OCI-LY1 (cell line): Measurements from ENCODE around the gene IL6R.
A peak's percentile ranks its signal among the peaks of the same experiment; 100 is the strongest.

Experiments
- H2AFZ ChIP-seq: fragments of 200-600 bp; sonication (generic), shearing (Covaris generic); 2 replicates; pipeline ENCODE4 v1.6.0; 2014; ENCODE audit warnings: antibody characterized with exemption, mild to moderate bottlenecking, low read length
- H3F3A ChIP-seq: fragments of 200-600 bp; sonication (generic), shearing (Covaris generic); 2 replicates; pipeline ENCODE4 v1.6.0; 2014; ENCODE audit warnings: mild to moderate bottlenecking, antibody characterized with exemption, low read length, moderate library complexity; ENCODE audit not compliant: insufficient read depth
- H3K27ac ChIP-seq: fragments of 200-600 bp; sonication (generic); 2 replicates; pipeline ENCODE4 v1.5.1; 2014; ENCODE audit warnings: low read length, mixed run types, mild to moderate bottlenecking, low read depth; ENCODE audit not compliant: poor library complexity, severe bottlenecking
- H3K27me3 ChIP-seq: fragments of 200-600 bp; sonication (generic); 2 replicates; pipeline ENCODE4 v1.6.0; 2014; ENCODE audit warnings: antibody characterized with exemption, mild to moderate bottlenecking, low read length, moderate library complexity; ENCODE audit not compliant: insufficient read depth
- H3K36me3 ChIP-seq: fragments of 200-600 bp; sonication (generic); 2 replicates; pipeline ENCODE4 v1.6.1; 2014; ENCODE audit warnings: mild to moderate bottlenecking, antibody characterized with exemption, low read length, moderate library complexity, mixed read lengths; ENCODE audit not compliant: insufficient read depth
- H3K4me1 ChIP-seq: fragments of 200-600 bp; sonication (generic); 2 replicates; pipeline ENCODE4 v1.5.1; 2014; ENCODE audit warnings: mild to moderate bottlenecking, low read length, moderate library complexity; ENCODE audit not compliant: insufficient read depth, severe bottlenecking
- H3K4me2 ChIP-seq: fragments of 200-600 bp; sonication (generic), shearing (Covaris generic); 2 replicates; pipeline ENCODE4 v1.6.1; 2014; ENCODE audit warnings: low read length
- H3K4me3 ChIP-seq: fragments of 200-600 bp; sonication (generic); 2 replicates; pipeline ENCODE4 v1.5.1; 2014; ENCODE audit warnings: low read length, low read depth, mild to moderate bottlenecking, mixed read lengths; ENCODE audit not compliant: poor library complexity, severe bottlenecking
- H3K79me2 ChIP-seq: fragments of 200-600 bp; shearing (Covaris generic); 2 replicates; pipeline ENCODE4 v1.6.1; 2016; ENCODE audit warnings: mixed run types, low read length, mixed read lengths; ENCODE audit not compliant: insufficient read depth
- H3K9ac ChIP-seq: fragments of 200-600 bp; sonication (generic), shearing (Covaris generic); 2 replicates; pipeline ENCODE4 v1.6.1; 2014; ENCODE audit warnings: mild to moderate bottlenecking, low read length, mixed read lengths
- H3K9me2 ChIP-seq: fragments of 200-600 bp; sonication (generic), shearing (Covaris generic); 2 replicates; pipeline ENCODE4 v1.6.1; 2014; ENCODE audit warnings: low read depth, mild to moderate bottlenecking, low read length, mixed read lengths
- H3K9me3 ChIP-seq: fragments of 200-600 bp; shearing (Covaris generic); 2 replicates; pipeline ENCODE4 v1.6.1; 2014; ENCODE audit warnings: low read length, mixed read lengths
- H4K20me1 ChIP-seq: fragments of 200-600 bp; sonication (generic), shearing (Covaris generic); 2 replicates; pipeline ENCODE4 v1.6.0; 2016; ENCODE audit warnings: mild to moderate bottlenecking, low read length; ENCODE audit not compliant: insufficient read depth
- CTCF ChIP-seq: fragments of 200-600 bp; sonication (generic), shearing (Covaris generic); IDR thresholded peaks from 2 replicates; pipeline ENCODE4 v1.5.1; 2017; ENCODE audit warnings: mild to moderate bottlenecking, antibody characterized with exemption, low read length, moderate library complexity, mixed read lengths
- EZH2 ChIP-seq: fragments of 200-600 bp; sonication (generic), shearing (Covaris generic); IDR thresholded peaks from 2 replicates; pipeline ENCODE4 v1.8.0; 2017; ENCODE audit warnings: borderline replicate concordance, mixed run types, mild to moderate bottlenecking, antibody characterized with exemption, low read length, moderate library complexity, mixed read lengths

The IL6R gene

GRCh38 chr1:154493276-154493675 lies 88.1 kb downstream of the IL6R start:
- Histone ChIP-seq H3K9me3 (no peaks in the 10 kb centered on the region), H3K4me3 (no peak overlapping the region), H3K27me3 (peaks cover 4% of the 10 kb centered on the region; the same call in 1 of the 2 replicates), H3K79me2 (no peaks in the 10 kb centered on the region), H3K9me2 (no peaks in the 10 kb centered on the region), H3K9ac (peak overlapping the region; percentile 16; the same call in 1 of the 2 replicates), H4K20me1 (no peaks in the 10 kb centered on the region), H3F3A (no peaks in the 10 kb centered on the region), H3K27ac (peak overlapping the region; percentile 60), H3K4me2 (peak overlapping the region; percentile 40), H3K36me3 (no peaks in the 10 kb centered on the region), H2AFZ (no peak overlapping the region), H3K4me1 (peaks cover 65% of the 10 kb centered on the region)
- no peak for TF ChIP-seq CTCF
- TF ChIP-seq EZH2: no peak

- peak overlapping the region; percentile 21; the same call in 1 of the 2 replicates for H3K4me2 ChIP-seq
- no peaks in the 10 kb centered on the region for H4K20me1 ChIP-seq
- TF ChIP-seq EZH2 (no peak), CTCF (no peak)
- H3K4me3 ChIP-seq: no peak overlapping the region
- H3K27ac ChIP-seq: peak overlapping the region; percentile 72
- no peaks in the 10 kb centered on the region for H3K36me3 ChIP-seq
- H3K9me3 ChIP-seq: no peaks in the 10 kb centered on the region
- no peak overlapping the region; the same call in 1 of the 2 replicates for H3K9ac ChIP-seq
- H2AFZ ChIP-seq: 0 out of 2 replicates have a peak overlapping the region, but pooled peaks have one; percentile 1
- H3F3A ChIP-seq: no peaks in the 10 kb centered on the region
- H3K9me2 ChIP-seq: no peaks in the 10 kb centered on the region
- H3K79me2 ChIP-seq: no peaks in the 10 kb centered on the region
- H3K4me1 ChIP-seq: peaks cover 60% of the 10 kb centered on the region
- peaks cover 13% of the 10 kb centered on the region for H3K27me3 ChIP-seq
Observed at GRCh38 chr1:154495496-154496273, 90.5 kb downstream of the IL6R start.

GRCh38 chr1:154496383-154496782 lies 91.2 kb downstream of the IL6R start:
- Histone ChIP-seq H3K79me2 (no peaks in the 10 kb centered on the region), H3K36me3 (no peaks in the 10 kb centered on the region), H3K9me2 (no peaks in the 10 kb centered on the region), H2AFZ (no peak overlapping the region), H3K9me3 (no peaks in the 10 kb centered on the region), H3F3A (no peaks in the 10 kb centered on the region), H3K9ac (no peak overlapping the region), H3K4me1 (peaks cover 53% of the 10 kb centered on the region), H3K27me3 (peaks cover 14% of the 10 kb centered on the region), H3K27ac (peak overlapping the region; percentile 72), H3K4me3 (no peak overlapping the region), H4K20me1 (no peaks in the 10 kb centered on the region), H3K4me2 (peak overlapping the region; percentile 21; the same call in 1 of the 2 replicates)
- no peak for TF ChIP-seq CTCF
- no peak for TF ChIP-seq EZH2
